Muscle layer of duodenum (tissue), 2 donors: ENCODE measurements around the gene H2BW1.
"Not testable (repeated sequence)": the region's sequence is repeated elsewhere in the genome, so short reads cannot be mapped to it uniquely, and the experiment has no call there.

Experiments used
- H3K27ac ChIP-seq: one replicate; pipeline ENCODE4 v1.7.0; 2013; ENCODE audit warnings: mild to moderate bottlenecking, low read length
- H3K27me3 ChIP-seq: one replicate; pipeline ENCODE4 v1.7.0; 2013; ENCODE audit warnings: low read depth, mild to moderate bottlenecking, control low read depth, low read length
- H3K36me3 ChIP-seq, 2 donors: one replicate each; pipeline ENCODE4 v1.7.0; 2013; ENCODE audit warnings: low read length in 2 of 2, control low read depth in 1 of 2, mild to moderate bottlenecking in 1 of 2; ENCODE audit not compliant: insufficient read depth in 2 of 2, control insufficient read depth in 1 of 2
- H3K4me1 ChIP-seq, 2 donors: one replicate each; pipeline ENCODE4 v1.7.0; 2013; ENCODE audit warnings: low read length in 2 of 2, mild to moderate bottlenecking in 2 of 2, control low read depth in 1 of 2, moderate library complexity in 1 of 2; ENCODE audit not compliant: insufficient read depth in 2 of 2, control insufficient read depth in 1 of 2
- H3K4me3 ChIP-seq, 2 donors: one replicate each; pipeline ENCODE4 v1.7.0; 2013; ENCODE audit warnings: low read length in 2 of 2, low read depth in 1 of 2, mild to moderate bottlenecking in 1 of 2
- H3K9me3 ChIP-seq, 2 donors: one replicate each; pipeline ENCODE4 v1.7.0; 2013; ENCODE audit warnings: low read length in 2 of 2, control low read depth in 1 of 2, mild to moderate bottlenecking in 1 of 2; ENCODE audit not compliant: control insufficient read depth in 1 of 2
- donor health status: healthy.

Gene H2BW1

DNA sequence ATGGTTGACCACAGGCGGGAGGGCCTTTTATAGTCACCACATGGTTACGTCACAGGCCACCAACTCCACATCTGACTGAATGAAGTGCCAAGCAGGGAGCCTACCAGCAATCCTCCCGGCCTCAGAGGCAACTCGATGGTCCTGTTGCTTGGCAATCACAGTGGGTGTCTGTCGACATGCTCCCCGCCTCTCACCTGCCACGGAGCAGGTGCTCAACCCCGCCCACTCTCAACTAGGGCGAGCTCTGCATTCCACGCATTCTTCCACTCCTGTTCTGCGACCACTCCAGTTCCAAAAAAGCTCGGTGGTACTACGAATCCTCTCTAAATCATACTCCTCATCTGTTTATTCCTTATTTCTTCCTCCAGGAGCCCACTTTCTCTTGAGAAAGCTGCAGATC, 30.0 kb downstream of the H2BW1 start:
- not testable (repeated sequence) for H3K9me3 ChIP-seq, H3K27ac ChIP-seq, H3K4me3 ChIP-seq, H3K36me3 ChIP-seq, H3K27me3 ChIP-seq, H3K4me1 ChIP-seq

DNA sequence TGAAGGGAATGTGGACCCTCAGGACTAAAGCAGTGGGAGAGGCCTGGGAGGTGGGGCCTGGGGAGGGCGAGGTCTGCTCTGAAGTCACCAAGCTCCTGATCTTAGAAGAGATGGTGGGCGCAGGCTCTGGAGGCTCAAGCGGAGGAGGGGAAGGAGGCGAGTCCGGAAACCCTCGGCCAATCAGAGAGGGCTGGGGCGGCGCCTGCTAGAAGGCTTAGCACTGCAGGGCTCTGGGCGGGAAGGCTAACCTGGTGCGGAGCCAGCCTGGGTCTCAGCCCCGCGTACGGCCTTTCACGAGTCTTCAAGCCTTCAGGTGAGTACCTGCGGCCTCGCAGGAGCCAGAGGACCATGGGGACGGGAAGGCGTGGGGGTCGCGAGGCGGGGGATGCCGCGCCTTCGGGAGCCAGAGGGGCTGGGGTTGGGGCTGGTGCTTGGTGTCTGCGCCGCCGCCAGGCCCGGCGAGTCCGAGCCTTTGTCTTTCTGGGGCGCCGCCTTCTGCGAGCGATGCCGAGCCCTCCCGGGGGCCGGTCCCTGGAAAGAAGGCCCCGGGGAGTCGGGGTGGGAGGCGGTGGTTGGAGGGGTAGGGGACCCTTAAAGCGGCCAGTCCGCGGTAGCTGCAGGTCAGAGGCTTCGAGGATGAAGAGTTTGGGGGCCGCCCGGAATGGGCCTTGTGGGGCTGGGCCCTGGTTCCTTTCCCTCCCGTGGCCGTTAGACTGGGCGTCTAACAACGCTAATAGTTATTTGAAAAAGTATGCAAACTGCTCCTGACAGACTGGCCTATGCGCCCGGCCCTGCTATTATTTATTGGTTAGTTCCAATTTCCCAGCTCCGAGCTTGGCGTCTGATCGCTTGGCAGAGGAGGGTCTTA, 50.9 kb downstream of the H2BW1 start, which contains the start of gene TMSB15B:
Gene TMSB15B, plus strand, starts transcription at position 217 of the 868 bp plus-strand sequence.
- not testable (repeated sequence) for H3K9me3 ChIP-seq, H3K27me3 ChIP-seq, H3K27ac ChIP-seq, H3K4me3 ChIP-seq, H3K4me1 ChIP-seq, H3K36me3 ChIP-seq
